Ishikawa (cell line): ENCODE data around the gene STC2.

Experiments
- CEBPB ChIP-seq: IDR thresholded peaks from 2 replicates; pipeline ENCODE4 v1.6.1; 2012
- CREB1 ChIP-seq: IDR thresholded peaks from 2 replicates; pipeline ENCODE4 v1.6.1; 2012; ENCODE audit warnings: low read depth
- EGR1 ChIP-seq: IDR thresholded peaks from 2 replicates; pipeline ENCODE4 v1.6.1; 2012
- EP300 ChIP-seq: IDR thresholded peaks from 2 replicates; pipeline ENCODE4 v1.6.1; 2012; ENCODE audit warnings: borderline replicate concordance
- FOXM1 ChIP-seq: IDR thresholded peaks from 2 replicates; pipeline ENCODE4 v1.6.1; 2012; ENCODE audit warnings: low read depth, borderline replicate concordance
- MAX ChIP-seq: IDR thresholded peaks from 2 replicates; pipeline ENCODE4 v1.6.1; 2012
- NFIC ChIP-seq: IDR thresholded peaks from 2 replicates; pipeline ENCODE4 v1.6.1; 2012
- RAD21 ChIP-seq: IDR thresholded peaks from 2 replicates; pipeline ENCODE4 v1.6.1; 2012; ENCODE audit warnings: low read depth
- REST ChIP-seq: IDR thresholded peaks from 2 replicates; pipeline ENCODE4 v1.6.1; 2012; ENCODE audit warnings: low read depth, mild to moderate bottlenecking
- TAF1 ChIP-seq: IDR thresholded peaks from 2 replicates; pipeline ENCODE4 v1.6.1; 2012; ENCODE audit warnings: low read depth, mild to moderate bottlenecking
- TCF12 ChIP-seq: IDR thresholded peaks from 2 replicates; pipeline ENCODE4 v1.6.1; 2012; ENCODE audit warnings: low read depth
- YY1 ChIP-seq: IDR thresholded peaks from 2 replicates; pipeline ENCODE4 v1.6.1; 2012; ENCODE audit warnings: low read depth
- ZBTB7A ChIP-seq: IDR thresholded peaks from 2 replicates; pipeline ENCODE4 v1.6.1; 2012; ENCODE audit warnings: low read depth

- no peak for TF ChIP-seq EP300
- TF ChIP-seq TAF1: no peak
- TF ChIP-seq EGR1: no peak
- no peak for TF ChIP-seq NFIC
- no peak for TF ChIP-seq MAX
- no peak for TF ChIP-seq TCF12
- no peak for TF ChIP-seq CEBPB
- no peak for TF ChIP-seq ZBTB7A
- no peak for TF ChIP-seq REST
- no peak for TF ChIP-seq YY1
- TF ChIP-seq RAD21: no peak
- TF ChIP-seq FOXM1: no peak
- TF ChIP-seq CREB1: no peak
These were observed 45.3 kb downstream of the STC2 start for GRCh38 chr5:173282916-173283315.
